ENCODE data around the gene C9orf72.

GRCh38 chr9:27503623-27504022, 69.7 kb downstream of the C9orf72 start:
- TF ChIP-seq FOXK2 (IDR thresholded peaks at IDR 0.05) (no peak), TARDBP (IDR thresholded peaks at IDR 0.05) (no peak), ELF4 (IDR thresholded peaks at IDR 0.05) (no peak), SP1 (IDR thresholded peaks at IDR 0.05) (no peak), NFRKB (IDR thresholded peaks at IDR 0.05) (no peak), BHLHE40 (IDR thresholded peaks at IDR 0.05; ENCODE audit: borderline replicate concordance) (no peak), HDGF (IDR thresholded peaks at IDR 0.05; ENCODE audit: borderline replicate concordance) (no peak), FOXM1 (IDR thresholded peaks at IDR 0.05; ENCODE audit: borderline replicate concordance) (no peak), ZNF384 (IDR thresholded peaks at IDR 0.05) (no peak), SUZ12 (IDR thresholded peaks at IDR 0.05) (no peak)

Data from HEK293T (cell line).